T47D (cell line): ENCODE results near the gene APOL4.

Source experiments
- DNase-seq, 2 experiments: peaks; one replicate each; pipeline versions ENCODE4 v3.0.0 to v3.0.0-alpha.2; 2011 to 2012; ENCODE audit warnings: low read depth in 1 of 2, low spot score in 1 of 2
- JUND ChIP-seq: IDR thresholded peaks from 2 replicates; pipeline ENCODE4 v1.6.1; 2012; ENCODE audit warnings: low read depth
- in situ Hi-C: cut with HindIII; loops from 2 replicates; pipeline ENCODE4 v1.10.0; 2016; ENCODE audit warnings: low sequenced_read_pairs, low pct_unique_long_range_greater_than_20kb

Gene APOL4

DNA sequence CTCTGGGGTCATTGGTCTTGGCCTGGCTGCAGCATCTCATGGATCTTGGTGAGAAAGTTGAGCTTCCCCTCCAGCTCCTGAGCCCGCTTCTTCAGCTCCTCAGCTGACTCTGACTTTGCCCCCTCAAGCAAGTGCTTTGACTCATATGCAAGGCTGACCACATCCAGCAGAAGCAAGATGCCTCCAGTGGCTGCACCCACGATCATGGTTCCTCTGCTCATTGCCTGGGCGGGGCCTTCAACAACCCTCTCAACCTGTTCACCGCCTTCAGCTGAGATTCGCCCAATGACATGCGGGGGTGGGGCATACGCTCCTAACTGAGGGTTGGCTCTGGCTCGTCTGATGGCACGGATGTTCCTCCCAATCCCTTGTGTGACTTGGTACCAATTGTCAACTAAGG lies 25.8 kb upstream of the APOL4 start:
- in situ Hi-C loops, result no loop called here

DNA sequence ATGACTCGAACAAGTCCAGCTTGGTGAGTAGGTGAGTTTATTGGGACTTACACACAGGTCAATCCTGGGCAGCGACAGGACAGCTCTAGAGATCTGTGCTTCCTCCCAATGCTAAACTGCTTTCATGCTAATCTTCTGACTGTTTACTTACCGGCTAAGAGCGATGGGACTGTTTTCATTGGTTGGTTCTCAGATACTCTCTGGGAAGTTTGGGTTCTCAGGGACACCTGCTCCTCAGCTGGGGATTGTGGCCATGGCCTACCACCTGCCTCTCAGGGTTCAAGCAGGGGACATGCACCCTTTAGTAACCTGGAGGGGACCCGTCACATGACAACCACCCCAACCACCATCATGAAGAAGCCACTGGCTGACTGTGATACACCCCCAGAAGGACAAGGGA lies 24.6 kb upstream of the APOL4 start:
- in situ Hi-C loops, result no loop called here
- TF ChIP-seq JUND, result no peak
- no peak for DNase-seq

More for the DNA sequence above, 25.8 kb upstream of the APOL4 start:
- no peak for DNase-seq
- TF ChIP-seq JUND, result no peak

- in situ Hi-C loops, result no loop called here
- no peak for TF ChIP-seq JUND
- no peak for DNase-seq
Measured at GRCh38 chr22:36225333-36225922, 23.8 kb upstream of the APOL4 start.

DNA sequence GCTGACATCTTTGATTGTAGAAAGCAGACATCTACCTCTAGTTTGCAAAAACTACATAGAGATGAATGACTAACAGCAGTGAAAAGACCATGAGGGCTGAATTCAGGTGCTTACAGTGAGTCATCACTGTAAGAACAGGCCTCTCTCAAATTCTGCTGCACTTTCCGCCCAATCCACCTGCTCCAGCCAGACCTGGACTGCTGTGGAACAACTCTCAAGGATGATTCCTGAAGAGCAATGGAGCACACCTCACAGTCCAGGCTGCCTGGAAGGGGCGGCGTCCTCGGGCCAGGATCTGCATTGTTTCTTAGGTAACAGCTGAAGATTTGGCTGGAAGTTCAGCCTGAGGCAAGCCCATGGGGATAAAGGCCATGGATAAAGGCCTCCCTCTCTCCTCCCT lies 22.6 kb upstream of the APOL4 start:
- in situ Hi-C loops, result no loop called here
- TF ChIP-seq JUND, result no peak
- DNase-seq, result no peak

DNA sequence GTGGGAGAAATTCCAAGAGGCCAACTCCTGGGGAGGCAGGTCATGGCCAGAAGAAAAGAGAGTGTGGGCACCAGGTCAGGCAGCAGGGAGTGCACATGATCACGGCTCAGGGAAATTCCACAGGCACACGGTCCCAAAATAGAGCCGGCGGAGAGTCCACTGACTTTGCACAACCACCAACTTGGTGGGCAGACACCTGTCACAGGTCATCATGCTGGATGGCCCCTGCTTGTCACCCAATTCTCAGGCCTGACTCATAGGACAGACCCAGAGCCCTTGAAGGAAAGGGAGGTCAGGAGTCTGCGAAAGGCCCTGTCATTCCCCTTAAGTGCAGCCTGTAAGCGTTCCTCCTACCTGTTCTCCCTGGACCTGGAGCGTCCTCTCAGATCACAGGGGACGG lies 21.9 kb upstream of the APOL4 start:
- in situ Hi-C loops, result no loop called here
- no peak for DNase-seq
- TF ChIP-seq JUND, result no peak

DNA sequence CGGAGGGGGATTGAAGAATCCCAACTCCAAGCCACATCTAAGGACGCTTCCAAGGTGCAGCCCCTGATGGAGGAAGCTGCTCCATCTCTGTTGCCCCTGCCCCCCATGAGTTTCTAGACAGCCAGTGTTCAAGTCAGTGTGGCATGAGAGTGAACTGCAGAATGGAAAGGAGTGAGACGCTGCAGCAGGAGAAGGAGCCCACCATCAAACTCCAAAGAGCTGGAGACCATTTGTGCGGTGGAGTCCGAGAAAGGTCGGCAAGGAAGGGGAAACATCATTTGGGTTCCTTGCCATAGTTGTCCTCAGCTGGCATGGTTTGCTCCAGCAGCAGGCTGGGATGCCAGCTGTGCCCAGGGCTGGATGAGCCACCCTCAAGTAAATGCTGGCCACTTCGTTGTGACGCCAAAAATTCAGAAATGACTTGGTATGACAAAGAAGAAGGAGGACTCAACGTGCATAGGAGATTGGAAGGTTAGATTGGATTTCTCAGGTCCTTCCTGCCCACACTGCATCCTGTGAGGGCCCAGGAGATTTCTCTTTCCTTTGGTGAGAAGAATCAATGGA lies 21.4 kb upstream of the APOL4 start:
- DNase-seq, result no peak
- TF ChIP-seq JUND, result no peak
- in situ Hi-C loops, result no loop called here

GRCh38 chr22:36221799-36222751 lies 20.5 kb upstream of the APOL4 start:
- peak in 1 of 2 experiments; percentile 47 for DNase-seq
- in situ Hi-C loops, result no loop called here

GRCh38 chr22:36220451-36220921 lies 18.9 kb upstream of the APOL4 start:
- DNase-seq, result peak in 1 of 2 experiments; percentile 38
- TF ChIP-seq JUND, result no peak
- in situ Hi-C loops, result no loop called here

More at GRCh38 chr22:36221799-36222751, 20.5 kb upstream of the APOL4 start:
- no peak for TF ChIP-seq JUND

GRCh38 chr22:36218648-36219193 lies 17.1 kb upstream of the APOL4 start:
- TF ChIP-seq JUND, result no peak
- in situ Hi-C loops, result no loop called here
- no peak for DNase-seq

DNA sequence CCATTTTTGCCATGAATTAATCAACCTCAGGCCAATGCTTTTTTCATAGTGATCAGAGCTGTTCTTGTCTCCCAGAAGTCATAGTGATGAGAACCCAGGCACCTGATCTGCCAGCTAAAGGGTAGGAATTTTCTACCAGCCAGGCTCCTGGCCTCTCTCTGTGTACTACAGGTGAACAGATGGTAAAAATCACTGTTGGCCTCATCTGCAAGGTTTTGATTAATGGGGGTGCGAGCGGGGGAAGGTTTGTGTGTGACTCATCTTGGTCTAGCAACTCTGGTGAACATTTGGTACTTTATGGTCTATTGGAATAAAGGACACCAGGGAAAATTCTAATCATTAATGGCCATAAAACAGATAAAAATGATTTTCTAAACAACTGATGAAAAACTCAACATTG lies 14.4 kb upstream of the APOL4 start:
- TF ChIP-seq JUND, result no peak
- no peak for DNase-seq
- in situ Hi-C loops, result no loop called here

GRCh38 chr22:36213586-36213985 lies 12.0 kb upstream of the APOL4 start:
- in situ Hi-C loops, result no loop called here
- DNase-seq, result no peak
- TF ChIP-seq JUND, result no peak

DNA sequence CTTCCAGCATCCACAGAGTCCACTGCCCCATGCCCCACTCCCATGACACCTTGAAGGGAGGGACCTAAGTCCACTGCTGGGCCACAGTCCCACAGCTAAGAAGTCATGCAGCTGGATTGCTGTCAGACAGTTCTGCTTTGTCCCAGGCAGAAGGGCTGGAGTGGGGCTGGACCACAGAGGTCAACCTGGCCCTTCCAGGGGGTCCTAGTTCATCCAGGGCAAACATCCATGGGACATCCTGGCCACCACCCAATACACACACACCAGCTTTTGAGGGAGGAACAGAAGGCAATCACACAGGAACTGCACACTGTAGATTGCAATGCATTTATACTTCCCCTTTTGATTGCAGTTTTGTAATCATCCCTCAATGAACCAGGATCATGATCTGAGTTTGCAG lies 11.3 kb upstream of the APOL4 start:
- TF ChIP-seq JUND, result no peak
- DNase-seq, result no peak
- in situ Hi-C loops, result no loop called here
